Measurements from ENCODE around the gene STXBP6. TPM values are rescaled to one million over a fixed set of nuclear protein-coding genes. Genes with fewer than 3 reads are reported as not detected.

Gene STXBP6
- total and polyA plus RNA-seq, 8 donors, result 17.2 to 54.1 (median 47.1) TPM

DNA sequence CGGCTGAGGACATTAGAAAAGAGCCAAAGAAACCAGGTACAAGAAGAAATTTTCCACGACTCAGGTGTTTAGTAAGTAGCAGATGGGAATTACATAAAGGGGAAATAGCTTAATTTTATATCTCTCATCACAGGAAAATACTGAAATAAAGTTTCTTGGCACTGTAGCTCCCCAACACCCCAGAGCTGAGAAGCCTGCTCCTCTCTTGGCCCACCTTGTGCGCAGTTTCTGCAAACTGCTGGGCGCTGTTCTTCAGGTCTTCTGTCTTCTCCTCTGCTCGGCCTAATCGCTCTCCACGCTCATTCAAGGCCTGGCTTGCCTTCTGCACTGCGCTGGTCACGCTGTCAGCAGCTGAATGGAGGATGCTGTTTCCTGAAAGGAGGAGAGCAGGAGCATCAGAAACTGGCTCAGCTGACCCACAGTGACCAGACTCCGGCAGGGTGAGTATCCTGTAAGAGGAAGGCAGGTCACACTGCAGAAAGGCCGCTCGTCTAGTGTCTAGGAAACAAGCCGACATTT is 231.1 kb downstream of the STXBP6 start:
- Histone ChIP-seq H3K27me3 (no peaks in the 10 kb centered on the region), H3K4me1 (peaks cover 0 to 4% of the 10 kb centered on the region in 2 donors), H3K9me3 (no peaks in the 10 kb centered on the region), H3K27ac (no peak overlapping the region), H3K36me3 (no peaks in the 10 kb centered on the region), H3K4me3 (no peak overlapping the region)
- DNase-seq, result no peak
- TF ChIP-seq, protein P1, sequence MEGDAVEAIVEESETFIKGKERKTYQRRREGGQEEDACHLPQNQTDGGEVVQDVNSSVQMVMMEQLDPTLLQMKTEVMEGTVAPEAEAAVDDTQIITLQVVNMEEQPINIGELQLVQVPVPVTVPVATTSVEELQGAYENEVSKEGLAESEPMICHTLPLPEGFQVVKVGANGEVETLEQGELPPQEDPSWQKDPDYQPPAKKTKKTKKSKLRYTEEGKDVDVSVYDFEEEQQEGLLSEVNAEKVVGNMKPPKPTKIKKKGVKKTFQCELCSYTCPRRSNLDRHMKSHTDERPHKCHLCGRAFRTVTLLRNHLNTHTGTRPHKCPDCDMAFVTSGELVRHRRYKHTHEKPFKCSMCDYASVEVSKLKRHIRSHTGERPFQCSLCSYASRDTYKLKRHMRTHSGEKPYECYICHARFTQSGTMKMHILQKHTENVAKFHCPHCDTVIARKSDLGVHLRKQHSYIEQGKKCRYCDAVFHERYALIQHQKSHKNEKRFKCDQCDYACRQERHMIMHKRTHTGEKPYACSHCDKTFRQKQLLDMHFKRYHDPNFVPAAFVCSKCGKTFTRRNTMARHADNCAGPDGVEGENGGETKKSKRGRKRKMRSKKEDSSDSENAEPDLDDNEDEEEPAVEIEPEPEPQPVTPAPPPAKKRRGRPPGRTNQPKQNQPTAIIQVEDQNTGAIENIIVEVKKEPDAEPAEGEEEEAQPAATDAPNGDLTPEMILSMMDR (IDR thresholded peaks at IDR 0.05), result no peak
- intact Hi-C loops (cut with DNase I), result loop anchor here in 1 of 2 donors (5.0 kb wide), 1 partner anchor 213 kb away; no protein-coding TSS in a partner anchor
- no peak for ATAC-seq

DNA sequence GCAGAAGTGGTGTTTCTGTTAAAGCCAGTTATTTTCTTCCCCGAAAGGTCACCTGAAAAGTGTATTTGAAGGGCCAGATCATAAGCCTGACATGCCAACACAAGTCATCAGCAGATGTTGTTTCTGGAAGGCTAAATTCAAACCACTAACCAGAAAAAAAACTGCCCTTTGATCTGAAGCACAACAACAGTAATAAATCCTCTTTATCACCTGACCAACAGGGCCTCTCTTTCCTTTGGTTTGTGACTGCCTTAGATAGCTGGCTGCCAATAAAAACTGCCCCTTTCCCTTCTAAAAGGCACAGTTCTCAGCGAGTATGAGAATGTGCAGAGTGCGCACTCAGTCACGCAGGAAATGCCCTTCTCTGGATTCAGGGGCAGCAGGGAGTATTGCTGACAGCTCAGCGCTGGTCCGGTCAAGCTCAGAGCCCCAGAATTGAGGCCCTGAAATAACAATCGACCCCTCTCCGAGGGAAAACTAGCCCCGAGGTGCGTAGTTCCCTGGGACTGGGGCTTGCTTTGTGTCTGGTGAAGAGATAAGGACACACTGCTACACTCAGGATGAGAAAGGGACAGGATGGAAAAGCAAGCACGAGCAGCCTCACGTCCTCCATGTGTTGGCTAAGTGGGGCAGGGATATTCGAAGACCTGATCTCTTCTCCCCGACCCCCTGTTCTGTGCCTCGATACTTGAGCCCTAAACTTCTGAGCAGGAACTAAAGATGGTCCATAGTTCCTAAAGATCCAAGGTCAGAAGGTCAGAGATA is 231.7 kb downstream of the STXBP6 start:
- peak; percentile 16 for ATAC-seq
- no peak overlapping the region for H3K4me3 ChIP-seq
- DNase-seq, result no peak
- no peak overlapping the region for H3K27ac ChIP-seq
- H3K36me3 ChIP-seq, result no peaks in the 10 kb centered on the region
- intact Hi-C loops (cut with DNase I), result loop anchor here in 1 of 2 donors (5.0 kb wide), 1 partner anchor 214 kb away; no protein-coding TSS in a partner anchor
- TF ChIP-seq, protein P1 (IDR thresholded peaks at IDR 0.05), result no peak
- H3K27me3 ChIP-seq, result no peaks in the 10 kb centered on the region
- H3K4me1 ChIP-seq, result peaks cover 0 to 4% of the 10 kb centered on the region in 2 donors
- no peaks in the 10 kb centered on the region for H3K9me3 ChIP-seq

DNA sequence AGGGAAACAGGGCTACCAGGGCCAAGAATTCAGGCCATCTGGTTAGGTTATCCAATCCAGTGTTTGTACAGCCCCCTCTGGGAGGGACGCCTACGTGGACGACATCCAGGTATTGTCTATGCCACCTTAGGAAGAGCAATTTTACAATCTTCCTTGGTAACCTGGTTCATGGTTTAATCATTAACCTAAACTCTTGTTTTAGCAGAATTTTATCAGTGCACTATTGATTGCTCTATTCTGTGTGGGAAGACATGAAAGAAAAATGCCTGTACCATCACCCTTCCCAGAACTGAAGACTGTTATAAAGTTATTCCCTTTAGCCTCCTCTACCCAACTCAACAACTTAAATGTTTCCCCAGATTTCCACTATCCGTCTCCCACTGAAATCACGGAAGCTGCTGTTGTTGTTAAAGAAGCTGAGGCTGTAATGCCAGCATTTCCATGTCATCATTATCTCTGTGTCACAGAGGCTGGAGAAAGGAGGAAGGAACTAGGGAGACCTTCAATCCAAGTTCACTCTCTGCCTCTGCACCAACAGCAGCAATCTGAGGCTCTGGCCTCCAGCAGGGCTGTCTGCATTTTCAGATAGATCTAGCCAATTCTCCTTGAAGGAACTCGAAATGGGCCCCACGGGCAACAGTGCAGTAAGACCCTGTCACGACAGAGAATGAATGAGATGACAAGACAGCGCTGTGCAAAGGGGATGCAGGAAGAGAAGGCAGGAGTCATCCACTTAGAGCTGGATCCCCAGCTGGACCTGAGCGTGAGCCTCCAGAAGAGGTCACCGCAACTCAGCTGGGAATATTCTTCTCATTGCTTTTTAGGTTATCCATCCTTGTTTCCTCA is 232.5 kb downstream of the STXBP6 start:
- Histone ChIP-seq H3K27ac (no peak overlapping the region), H3K27me3 (no peaks in the 10 kb centered on the region), H3K4me3 (no peak overlapping the region), H3K36me3 (no peaks in the 10 kb centered on the region), H3K9me3 (no peaks in the 10 kb centered on the region), H3K4me1 (peaks cover 0 to 4% of the 10 kb centered on the region in 2 donors)
- TF ChIP-seq, protein P1 (IDR thresholded peaks at IDR 0.05), result peak in 1 of 2 donors; percentile 9
- intact Hi-C loops (cut with DNase I), result loop anchor here in 1 of 2 donors (5.0 kb wide), 1 partner anchor 215 kb away; no protein-coding TSS in a partner anchor
- DNase-seq, result peak in 1 of 4 donors; percentile 50
- ATAC-seq, result peak; percentile 39

DNA sequence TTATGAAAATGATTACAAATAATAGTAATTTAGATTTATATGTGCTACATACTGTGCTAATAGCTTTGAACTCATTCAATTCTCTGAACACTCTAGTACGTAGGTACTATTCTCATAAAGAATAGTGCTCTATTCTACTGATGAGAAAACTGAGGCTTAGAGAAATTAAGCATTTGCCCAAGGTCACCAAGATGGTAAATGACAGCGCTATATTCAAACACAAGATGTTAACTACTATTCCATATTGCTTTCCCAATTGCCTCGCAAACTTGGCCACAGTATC is 233.1 kb downstream of the STXBP6 start:
- no peak for ATAC-seq
- no peak overlapping the region for H3K4me3 ChIP-seq
- H3K9me3 ChIP-seq, result no peaks in the 10 kb centered on the region
- intact Hi-C loops (cut with DNase I), result loop anchor here in 1 of 2 donors (5.0 kb wide), 1 partner anchor 215 kb away; no protein-coding TSS in a partner anchor
- peaks cover 0 to 4% of the 10 kb centered on the region in 2 donors for H3K4me1 ChIP-seq
- H3K27me3 ChIP-seq, result no peaks in the 10 kb centered on the region
- H3K36me3 ChIP-seq, result no peaks in the 10 kb centered on the region
- TF ChIP-seq, protein P1 (IDR thresholded peaks at IDR 0.05), result no peak
- no peak for DNase-seq
- H3K27ac ChIP-seq, result no peak overlapping the region
